UCSD-AML1 (cell line): ENCODE measurements around the gene HPCAL1.
"Not testable (repeated sequence)": the region's sequence is repeated elsewhere in the genome, so short reads cannot be mapped to it uniquely, and the experiment has no call there.

Experiments used
- DNase-seq: peaks from one replicate; lab custom pipeline; 2025; ENCODE audit not compliant: unreplicated experiment; lab: John Stamatoyannopoulos, UW

Gene HPCAL1

DNA sequence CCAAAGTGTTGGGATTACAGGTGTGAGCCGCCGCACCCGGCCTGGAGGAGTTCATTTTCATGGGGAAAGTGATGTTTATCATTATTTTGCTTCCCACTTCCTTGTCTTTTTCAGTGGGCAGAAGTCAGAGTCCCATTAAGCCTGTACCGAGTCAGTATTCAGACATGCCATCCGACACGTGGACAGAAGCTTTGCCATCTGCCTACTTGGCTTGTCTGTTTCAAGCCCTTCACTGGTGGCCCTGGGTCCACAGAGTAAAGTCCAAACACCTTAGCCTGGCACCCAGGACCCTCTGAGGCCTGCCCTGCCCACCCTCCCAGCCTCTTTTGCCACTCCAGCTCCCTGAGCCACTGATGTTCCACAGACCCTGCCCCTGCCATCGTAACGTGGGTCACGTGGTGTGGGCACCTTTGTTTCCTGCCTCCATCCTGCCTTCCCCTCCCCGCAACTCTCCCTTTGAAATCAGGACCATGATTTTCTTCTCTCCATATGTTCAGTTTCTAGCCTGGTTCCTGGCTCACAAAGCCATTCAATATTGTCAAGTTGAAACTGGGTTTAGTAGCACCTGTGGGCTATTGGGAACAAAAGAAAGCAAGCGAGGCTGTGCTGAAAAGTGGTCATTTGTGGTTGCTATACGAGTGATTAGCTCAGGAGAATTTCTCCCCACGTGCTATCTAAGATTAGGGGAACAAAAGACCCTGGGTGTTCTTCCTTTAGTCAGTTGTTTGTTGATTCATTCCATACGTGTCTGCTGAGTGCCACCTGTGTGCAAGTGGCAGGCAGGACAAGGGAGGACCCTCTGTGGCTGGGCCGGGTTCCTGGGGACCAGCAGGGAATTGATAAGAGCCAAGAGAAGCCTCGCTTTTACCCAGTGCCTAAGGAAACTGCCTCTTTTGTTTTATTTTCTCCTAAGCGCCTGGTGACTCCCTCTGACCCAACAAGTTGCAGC is 150.5 kb downstream of the HPCAL1 start:
- DNase-seq, result no peak

DNA sequence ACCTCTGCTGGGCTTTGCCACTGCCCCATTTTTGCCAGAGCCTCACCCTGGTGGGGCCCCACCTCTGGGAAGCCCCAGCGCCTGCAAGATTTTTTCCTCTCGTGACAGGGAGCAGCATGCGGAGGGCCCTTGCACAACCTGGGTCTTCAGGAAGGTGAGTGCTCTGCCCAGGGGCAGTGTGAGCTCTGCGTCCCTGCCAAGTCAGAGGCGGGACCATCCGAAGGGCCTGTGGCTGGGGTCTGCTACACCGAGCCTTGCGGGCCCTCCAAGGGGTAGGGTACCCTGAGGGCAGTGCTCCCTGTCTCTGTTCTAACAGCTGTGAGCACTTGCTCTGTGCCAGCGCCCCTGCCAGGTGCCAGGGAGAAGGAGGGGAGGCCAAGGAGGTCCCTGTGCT is 151.2 kb downstream of the HPCAL1 start:
- no peak for DNase-seq

DNA sequence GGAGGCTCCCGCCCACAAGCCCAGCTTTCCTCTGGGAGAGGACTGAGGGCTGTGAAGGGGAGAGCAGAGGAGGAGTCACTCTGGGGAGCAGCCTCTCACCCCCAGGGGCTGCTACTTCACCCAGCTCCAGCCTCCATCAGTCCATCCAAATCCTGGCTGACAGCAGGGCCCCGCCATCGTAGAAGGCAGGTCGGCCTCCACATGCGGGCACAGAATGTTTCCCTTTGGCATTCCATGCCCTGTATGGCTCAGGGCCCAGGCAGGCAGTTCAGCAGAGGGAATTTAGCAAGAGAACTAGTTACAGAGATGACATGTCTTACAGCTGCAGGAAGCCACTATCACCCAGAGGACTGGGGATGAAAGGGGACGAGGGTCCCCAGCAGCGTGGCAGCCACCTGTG is 151.8 kb downstream of the HPCAL1 start:
- DNase-seq, result no peak

DNA sequence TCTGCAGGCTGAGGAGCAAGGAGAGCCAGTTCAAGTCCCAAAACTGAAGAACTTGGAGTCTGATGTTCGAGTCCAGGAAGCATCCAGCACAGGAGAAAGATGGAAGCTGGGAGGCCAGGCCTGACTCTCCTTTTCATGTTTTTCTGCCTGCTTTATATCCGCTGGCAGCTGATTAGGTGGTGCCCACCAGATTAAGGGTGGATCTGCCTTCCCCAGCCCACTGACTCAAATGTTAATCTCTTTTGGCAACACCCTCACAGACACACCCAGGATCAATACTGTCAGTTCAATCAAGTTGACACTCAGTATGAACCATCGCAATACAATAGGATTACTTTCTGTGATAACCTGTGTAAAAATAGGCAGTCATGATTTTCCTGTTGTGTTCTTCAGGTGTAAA is 154.5 kb downstream of the HPCAL1 start:
- DNase-seq, result not testable (repeated sequence)

DNA sequence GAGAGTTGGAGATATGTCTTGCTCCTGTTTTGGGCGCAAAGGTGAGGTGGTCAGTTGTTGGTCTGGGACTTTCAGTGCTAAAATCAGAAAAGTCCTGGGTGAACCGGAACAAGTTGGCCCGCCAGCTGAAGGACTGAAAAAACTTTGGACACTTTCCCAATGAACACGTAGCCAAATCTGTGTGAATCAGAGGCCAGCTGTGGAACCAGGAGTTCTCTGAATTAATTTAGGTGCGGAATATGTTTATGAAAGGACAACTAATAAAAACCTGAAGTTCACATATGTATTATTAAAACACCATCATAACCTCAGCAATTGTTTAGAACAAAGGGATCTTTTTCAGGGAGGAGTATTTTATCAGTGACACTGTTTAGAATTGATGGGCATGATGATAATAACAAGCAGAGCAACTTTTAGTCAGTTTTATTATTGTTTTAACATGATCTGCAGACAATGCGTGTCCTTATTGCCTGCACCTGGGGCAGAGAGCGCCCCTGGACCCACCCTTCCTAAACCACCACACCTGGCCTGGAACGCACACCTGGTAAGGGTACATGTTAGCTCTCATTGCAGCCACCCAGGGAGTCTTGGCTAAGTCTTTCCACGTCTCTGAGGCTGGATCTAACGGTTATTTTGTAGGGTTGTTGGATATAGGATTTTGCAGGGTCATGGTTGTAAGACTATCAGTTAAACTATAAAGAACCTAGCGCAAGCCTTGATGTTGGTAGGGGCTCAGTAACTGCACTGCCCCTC is 155.3 kb downstream of the HPCAL1 start:
- DNase-seq, result no peak

DNA sequence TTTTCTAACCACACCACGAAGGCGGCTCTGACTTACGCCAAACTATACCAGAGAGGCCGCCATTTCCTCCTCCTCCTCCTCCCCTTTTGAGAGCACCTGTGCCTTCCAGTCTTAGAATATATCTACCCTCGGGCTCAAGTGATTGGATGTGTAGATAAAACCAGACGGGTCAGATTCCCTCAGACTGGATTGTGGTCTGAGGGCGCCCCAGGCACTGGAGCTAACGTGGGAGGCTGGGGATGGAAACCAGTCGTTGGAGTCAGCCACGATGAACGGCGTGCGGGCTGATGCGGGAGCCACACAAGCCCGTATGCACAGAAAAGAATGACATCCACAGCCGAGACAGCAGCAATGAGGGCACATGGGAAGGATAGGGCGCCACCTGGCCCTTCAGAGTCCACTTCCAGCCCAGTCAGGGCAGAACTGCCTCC is 157.7 kb downstream of the HPCAL1 start:
- DNase-seq, result no peak

DNA sequence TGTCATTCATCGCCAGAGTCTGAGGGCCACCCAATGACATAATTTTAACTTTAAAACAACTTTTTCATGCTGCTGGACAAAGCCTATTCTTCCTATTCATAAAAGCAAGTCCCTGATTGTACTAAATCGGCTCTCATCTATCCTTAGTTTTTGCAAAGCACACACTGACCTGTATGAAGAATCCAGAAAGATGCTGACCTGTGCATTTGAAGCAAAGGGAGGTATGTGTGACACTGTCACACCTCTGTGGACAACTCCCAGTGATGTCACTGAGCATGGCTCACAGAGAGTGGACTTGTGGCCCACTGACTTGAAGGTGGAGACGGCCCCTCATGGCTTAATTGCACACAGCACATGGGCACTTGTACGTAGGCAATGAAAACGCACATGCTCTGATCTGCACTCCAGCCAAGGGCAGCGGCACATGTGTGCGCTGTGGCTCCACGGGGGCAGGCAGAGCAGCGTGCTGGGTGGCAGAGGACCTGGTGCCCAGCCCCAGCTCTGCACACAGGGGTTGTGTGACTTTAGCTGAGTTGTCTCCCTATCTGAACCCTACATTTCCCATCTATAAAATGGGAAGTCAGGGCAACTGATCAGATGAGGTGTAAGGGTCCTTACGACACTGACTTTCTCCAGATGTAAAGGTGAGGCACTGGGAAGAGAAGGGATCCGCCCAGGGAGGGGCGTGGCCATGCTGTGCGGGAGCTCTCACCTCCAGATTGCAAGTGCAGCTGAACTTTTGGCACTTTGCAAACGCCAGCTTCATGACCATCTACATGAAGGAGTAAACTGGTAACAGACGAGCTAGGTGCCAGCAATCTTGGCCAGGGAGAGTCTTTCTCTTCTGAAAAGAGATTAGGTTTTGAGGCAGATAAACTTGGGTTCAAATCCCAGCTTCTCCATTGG is 159.7 kb downstream of the HPCAL1 start:
- no peak for DNase-seq

DNA sequence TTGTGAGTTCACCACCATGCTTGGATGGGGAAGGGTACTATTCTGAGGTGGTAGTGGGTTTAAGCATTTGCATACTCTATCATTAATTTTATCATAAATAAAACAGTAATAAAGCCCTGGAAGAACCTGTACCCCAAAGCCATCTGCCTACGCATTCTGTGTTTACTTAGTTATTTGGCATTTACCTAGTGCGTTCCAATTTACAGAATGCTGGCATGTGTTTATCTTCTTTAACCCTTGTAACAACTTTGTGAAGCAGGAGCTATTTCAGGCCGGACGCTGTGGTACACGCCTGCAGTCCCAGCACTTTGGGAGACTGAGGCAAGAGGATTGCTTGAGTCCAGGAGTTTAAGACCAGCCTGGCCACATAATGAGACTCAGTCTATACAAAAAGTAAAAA is 163.2 kb downstream of the HPCAL1 start:
- DNase-seq, result no peak

DNA sequence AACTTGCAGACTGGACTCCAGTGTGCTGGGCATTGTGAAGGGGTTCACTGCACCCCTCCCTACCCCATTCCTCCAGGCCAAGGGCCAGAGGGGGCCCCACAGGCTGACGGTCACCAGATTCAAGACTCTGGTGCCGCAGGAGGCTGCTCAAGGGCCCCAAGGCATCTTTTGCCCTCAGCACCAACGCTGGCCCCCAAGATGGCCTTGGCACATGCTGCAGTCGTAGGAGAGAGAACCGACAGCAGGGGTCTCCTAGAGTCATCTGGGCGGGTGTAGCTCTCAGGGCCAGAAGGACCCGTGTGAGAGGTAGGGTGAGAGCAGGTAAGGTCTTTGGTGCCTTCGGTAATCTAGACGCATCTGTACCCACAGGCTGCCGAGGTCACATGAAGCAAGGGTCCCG is 164.1 kb downstream of the HPCAL1 start:
- DNase-seq, result no peak

DNA sequence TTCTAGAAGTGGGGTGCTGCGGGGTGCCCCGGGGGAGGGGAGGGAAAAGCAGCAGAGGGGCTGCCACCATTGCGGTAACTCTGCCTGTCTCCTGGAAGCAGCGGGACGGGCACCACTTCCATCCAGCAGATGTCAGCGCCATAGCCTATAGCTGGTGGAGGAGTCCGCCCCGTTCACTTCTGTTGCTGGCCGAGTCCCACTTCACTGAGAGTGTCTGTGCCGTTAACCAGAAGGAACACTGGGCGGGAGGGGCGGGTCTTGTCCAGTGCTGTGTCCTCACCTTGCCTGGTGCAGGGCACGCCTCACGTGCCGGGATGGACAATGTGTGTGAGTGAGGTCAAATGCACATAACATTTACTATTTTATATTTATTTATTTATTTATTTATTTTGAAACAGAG is 164.7 kb downstream of the HPCAL1 start:
- no peak for DNase-seq

DNA sequence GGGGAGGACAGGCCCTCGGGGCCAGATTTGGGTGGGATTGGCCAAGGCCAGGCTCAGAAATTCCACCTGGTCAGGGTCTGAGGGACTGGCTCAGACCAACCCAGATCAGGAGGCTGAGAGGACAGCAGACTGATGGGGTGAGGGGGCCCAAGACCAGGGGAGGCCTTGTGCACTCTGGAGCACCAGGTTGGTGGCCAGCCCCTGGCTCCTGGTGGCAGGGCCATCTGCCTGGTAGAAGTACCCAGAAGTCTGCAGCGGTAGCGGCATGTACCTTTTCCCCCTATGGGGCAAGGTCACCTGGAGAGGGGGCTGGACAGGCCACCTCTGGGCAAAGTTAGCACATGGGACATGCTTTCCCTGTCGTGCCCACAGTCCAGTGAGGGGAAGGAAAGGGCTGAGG is 166.6 kb downstream of the HPCAL1 start:
- DNase-seq, result no peak

DNA sequence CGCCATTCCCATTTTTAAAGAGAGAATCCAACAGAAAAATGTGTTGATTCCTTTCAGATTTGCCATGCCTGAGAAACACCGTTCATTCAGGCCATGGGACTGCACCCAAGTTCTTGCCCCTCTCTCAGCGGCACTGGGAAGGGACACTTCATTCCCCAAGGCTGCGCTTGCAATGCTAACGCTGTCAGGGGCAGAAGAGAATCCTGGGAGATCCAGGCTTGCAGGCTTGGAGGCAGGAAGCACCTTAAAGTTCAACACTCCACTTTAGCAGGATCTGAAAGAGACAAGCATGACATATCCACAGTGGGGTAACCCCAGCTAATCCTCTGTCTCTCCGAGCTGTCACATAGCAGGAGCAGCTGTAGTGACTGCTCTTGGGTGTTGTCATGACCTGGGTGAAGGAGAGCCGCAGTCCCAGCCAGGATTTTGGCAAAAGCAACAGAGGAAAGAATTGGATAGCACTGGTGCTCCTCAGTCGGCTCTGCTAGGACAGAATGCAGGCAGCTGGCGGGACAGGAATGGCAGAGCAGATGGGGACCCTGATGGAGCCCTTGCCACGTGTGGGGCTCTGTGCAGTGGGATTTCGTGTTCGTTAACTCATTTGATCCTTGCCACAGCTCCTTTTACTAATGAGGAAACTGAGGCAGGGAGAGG is 167.4 kb downstream of the HPCAL1 start:
- no peak for DNase-seq

DNA sequence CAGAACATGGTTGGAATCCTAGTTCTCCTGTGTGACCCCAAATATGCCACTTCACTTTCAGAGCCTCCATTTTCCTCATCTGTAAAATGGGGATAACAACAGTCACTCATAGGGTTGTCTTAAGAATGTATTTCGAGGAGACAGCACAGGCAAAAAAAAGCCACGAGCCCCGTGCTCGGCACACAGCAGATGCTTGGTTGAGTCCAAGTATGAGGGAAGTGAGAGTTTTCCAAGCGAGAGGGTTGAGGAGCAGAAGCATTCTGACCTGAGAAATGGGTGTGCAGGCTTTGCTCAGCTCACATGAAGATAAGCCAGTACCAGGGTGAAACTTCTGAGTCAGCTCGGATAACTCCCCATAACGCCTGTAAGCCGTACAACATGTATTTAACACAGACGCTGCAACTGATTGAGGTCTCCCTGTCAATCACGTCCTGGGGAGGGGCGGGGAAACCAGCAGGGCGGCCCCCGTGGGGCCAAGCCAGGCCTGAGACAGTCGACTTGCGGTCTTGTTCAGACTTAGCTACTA is 168.4 kb downstream of the HPCAL1 start:
- no peak for DNase-seq

DNA sequence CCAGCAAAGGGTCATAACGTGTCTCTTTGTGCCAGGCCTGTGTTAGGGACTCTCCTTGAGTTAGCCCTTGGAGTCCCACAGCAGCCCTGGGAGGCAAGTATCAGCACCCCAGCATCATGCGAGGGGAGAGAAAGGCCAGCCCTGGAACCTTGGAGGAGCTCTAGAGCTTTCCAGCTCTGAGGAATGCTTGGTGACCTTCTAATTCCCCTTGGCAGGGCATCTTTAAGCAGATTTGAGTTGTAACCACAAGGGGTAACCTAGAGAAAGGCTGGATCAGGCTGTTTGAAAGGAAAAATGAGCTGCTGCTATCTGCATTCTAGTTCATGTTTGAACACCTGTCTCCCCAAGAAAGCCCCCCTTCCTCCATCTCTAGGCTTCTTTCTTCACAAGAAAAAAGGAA is 169.3 kb downstream of the HPCAL1 start:
- DNase-seq, result no peak

DNA sequence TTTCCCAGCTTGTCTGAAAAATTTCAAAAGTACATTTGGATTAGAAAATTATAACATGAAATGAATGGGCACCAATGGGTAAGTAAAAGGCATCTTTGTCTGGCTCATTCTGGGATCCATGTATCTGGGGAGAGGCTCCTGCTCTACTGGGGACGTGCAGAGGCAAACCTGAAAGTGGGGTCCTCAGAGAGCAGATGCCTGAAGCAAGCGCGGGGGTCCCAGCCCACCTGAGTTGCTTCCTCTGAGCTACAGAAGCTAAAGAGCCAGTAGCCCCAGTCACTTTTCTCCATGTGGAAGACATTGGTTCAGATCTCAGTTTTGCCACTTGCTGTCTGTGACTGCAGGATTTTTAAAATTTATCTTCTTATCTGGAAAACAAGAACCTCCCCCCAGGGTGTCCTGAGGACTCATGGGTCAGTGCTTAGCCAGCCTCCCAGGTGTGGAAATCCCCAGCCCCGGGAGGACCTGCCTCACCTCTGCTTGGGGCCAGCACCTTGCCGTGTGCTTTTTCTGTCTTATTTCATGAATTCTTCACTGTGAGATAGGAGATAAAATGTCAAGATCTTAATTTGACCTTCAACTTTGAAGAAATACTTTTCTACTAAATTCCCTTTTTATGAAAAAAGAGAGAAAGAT is 170.5 kb downstream of the HPCAL1 start:
- DNase-seq, result no peak

DNA sequence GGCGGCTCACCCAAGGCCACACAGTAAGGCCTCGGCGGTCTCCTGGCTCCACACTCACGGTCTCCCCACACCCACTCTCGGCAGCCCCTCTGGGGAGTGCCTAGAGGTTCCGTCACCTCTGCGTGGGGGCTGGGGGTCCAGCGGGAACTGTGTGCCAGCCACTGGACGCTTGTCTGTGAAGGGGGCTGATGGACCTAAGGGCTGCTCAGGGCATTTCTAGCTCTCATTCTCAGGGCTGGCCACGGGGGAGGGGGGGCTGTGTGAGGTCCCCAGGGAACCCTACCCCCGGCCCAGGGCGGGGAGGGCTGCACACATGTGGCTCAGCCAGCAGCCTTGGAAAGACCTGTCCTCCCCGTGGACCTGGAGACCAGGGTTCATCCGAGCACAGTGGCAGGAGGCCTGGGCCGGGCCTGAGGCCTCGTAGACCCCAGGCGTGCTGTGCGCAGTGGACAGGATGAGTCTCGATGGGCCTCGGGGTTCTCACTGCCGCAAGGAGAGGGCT is 172.6 kb downstream of the HPCAL1 start:
- no peak for DNase-seq

DNA sequence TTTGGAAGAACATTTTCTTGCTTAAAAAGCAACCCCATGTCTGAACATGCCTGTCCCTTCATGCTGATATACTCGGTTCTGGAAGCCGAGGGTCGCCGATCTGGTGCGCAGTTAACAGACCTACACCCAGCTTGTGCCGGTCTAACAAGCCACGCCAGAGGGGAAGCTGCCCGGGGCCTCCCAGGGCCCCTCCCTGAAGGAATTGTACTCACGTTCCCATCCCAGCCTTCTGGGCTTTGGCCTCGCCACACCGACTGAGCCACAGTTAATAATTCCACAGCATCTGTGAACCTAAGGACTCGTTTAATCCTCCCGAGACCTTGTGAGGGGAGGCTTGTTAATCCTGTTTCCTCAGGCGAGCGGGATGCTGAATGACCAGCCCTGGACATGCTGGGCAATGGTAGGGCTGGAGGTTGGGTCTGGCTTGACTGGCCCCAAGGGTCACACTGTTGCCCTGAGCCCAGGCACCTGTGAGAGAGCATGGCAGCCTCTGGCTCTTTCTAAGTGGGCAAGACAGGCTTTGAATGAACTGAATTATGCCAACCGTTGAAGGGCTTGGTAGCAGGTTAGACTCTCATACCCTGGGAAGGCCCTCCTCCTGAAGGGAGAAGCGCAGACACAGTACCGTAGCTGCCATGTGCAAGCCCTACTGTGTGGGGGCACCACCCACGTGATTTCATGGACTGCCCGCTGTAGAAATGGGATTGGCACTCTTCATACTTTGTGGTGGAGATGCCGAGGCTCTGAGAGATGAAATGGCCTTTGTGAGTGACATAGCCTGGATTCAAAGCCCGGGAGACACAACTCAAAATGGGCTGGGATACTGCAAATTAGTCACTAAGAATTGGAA is 173.3 kb downstream of the HPCAL1 start:
- DNase-seq, result no peak

DNA sequence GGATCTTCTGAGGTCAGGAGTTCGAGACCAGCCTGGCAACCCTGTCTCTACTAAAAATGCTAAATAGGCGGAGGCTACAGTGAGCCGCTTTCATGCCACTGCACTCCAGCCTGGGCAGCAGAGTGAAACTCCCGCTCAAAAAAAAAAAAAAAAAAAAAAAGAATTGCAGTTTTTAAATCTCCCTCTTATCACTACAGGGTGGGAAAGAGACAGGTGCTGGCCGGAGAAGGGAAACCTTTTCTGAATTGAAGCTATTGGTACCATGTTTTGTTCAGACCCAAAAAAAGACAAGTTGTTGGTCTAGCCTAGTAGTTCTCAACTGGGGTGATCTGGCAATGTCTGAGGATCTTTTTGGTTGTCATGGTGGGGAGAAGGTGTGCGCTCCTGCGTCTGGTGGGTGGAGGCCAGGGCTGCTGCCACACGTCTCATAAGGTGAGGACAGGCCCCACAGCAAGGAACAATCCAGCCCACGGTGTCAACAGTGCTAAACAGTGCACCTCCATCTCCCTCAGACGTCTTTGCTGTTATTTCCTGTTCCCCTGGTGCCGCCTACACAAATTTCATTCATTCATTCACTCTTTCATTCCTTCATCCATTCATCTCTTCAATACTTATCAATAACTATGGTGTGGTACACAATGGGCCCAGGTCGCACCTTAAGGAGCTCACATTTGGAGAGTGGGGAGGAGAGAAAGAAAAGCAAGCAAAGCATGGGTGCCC is 174.2 kb downstream of the HPCAL1 start:
- no peak for DNase-seq
